ENCODE results near the gene VPREB1.
A peak's percentile ranks its signal among the peaks of the same experiment; 100 is the strongest.

- TF ChIP-seq CTCF (IDR thresholded peaks at IDR 0.05) (peak in 5 of 6 experiments; percentile 21 to 52 (median 41)), POLR2A (IDR thresholded peaks at IDR 0.05) (no peak)
Observed at GRCh38 chr22:22201185-22201929, 43.2 kb upstream of the VPREB1 start.
